RWPE1 (cell line): ENCODE measurements around the gene TBXAS1.

Source experiments
- CTCF ChIA-PET: fragments of 350-600 bp; sonication (Branson Sonifier 250); formaldehyde crosslinking; extraction: SDS; loops from one replicate; lab custom pipeline; 2021; lab: Yijun Ruan, JAX
- POLR2A ChIA-PET: fragments of 400-600 bp; formaldehyde crosslinking; extraction: SDS; loops from one replicate; lab custom pipeline; 2020; ENCODE audit warnings: antibody characterized with exemption; ENCODE audit not compliant: low non-redundant PET; lab: Yijun Ruan, JAX
- DNase-seq: peaks from one replicate; pipeline ENCODE4 v3.0.0; 2012; ENCODE audit warnings: low spot score
- H3K27ac ChIP-seq: fragments of 450-650 bp; 2 replicates; pipeline ENCODE4 v1.5.1; 2017
- TF ChIP-seq, protein P1 (sequence below): fragments of 450-650 bp; conservative IDR thresholded peaks from 2 replicates; pipeline ENCODE4 v1.5.1; 2017; ENCODE audit warnings: low read depth, mild to moderate bottlenecking

Gene TBXAS1

GRCh38 chr7:140054751-140055150 is 225.7 kb downstream of the TBXAS1 start:
- ChIA-PET POLR2A (no interaction called here), CTCF (no interaction called here)
- TF ChIP-seq, protein P1, sequence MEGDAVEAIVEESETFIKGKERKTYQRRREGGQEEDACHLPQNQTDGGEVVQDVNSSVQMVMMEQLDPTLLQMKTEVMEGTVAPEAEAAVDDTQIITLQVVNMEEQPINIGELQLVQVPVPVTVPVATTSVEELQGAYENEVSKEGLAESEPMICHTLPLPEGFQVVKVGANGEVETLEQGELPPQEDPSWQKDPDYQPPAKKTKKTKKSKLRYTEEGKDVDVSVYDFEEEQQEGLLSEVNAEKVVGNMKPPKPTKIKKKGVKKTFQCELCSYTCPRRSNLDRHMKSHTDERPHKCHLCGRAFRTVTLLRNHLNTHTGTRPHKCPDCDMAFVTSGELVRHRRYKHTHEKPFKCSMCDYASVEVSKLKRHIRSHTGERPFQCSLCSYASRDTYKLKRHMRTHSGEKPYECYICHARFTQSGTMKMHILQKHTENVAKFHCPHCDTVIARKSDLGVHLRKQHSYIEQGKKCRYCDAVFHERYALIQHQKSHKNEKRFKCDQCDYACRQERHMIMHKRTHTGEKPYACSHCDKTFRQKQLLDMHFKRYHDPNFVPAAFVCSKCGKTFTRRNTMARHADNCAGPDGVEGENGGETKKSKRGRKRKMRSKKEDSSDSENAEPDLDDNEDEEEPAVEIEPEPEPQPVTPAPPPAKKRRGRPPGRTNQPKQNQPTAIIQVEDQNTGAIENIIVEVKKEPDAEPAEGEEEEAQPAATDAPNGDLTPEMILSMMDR = no peak
- H3K27ac ChIP-seq = no peak overlapping the region
- no peak for DNase-seq

- POLR2A ChIA-PET = no interaction called here
- TF ChIP-seq, protein P1 = no peak
- no peak for DNase-seq
- CTCF ChIA-PET = interaction anchor here (0.7 kb wide), 1 partner anchor 50 kb away, joined by 4 read pairs; no protein-coding TSS in a partner anchor
- no peak overlapping the region for H3K27ac ChIP-seq
Measured at GRCh38 chr7:140055833-140056232, 226.8 kb downstream of the TBXAS1 start.

DNA sequence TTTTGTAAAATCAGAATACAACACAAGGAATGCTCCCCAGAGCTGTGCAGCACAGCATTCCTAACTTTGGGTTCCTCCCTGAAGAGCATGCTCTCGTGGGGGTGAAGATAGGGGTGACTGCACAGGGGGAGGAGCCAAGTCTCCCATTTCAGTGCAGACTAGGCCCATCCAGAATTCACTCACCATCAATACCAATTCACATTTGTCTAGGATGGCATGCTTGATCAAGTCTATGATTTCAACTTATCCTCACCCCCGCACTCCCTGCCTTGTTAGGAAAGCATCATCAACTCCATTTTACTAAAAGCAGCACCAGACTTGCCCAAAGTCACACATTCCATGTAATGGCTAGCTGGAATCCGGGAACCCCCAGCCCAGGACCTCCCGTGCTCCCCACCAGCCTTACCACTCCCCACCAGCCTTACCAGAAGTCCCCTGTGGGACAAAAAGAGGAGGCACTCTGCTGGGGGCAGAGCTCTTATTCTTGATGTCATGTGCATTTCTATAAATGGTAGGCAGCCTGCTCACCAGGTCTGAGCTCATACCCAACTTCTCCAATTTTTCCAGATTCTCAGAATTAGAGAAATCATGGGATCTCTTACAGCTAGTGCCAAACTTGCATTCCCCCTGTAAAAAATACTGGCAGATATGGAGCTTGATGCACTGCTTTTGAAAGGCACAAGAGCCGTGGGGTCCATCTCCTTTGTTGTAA is 227.5 kb downstream of the TBXAS1 start:
- TF ChIP-seq, protein P1 = no peak
- DNase-seq = no peak
- ChIA-PET CTCF (interaction anchor here (0.7 kb wide), 1 partner anchor 690 kb away, joined by 3 read pairs; no protein-coding TSS in a partner anchor), POLR2A (no interaction called here)
- no peak overlapping the region for H3K27ac ChIP-seq

DNA sequence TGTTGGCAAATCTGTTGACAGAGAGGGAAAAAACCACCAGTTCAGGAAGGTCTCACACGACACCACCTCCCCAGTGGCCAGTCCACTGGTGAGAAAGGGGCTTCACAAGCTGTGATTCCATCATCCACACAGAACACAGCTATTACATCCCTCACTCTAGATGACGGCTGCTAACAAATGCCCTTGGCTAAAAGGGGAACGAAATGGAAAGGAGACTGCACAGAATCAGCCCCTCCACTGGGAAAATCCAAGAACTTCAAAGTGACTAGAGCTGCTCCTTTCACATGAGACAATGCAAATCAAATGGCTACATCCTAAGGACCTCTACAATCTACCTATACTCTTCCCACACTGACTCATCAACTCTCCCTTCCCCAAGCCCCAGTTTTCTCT is 228.1 kb downstream of the TBXAS1 start:
- DNase-seq = no peak
- ChIA-PET CTCF (interaction anchor here (0.7 kb wide), 1 partner anchor 691 kb away, joined by 3 read pairs; no protein-coding TSS in a partner anchor), POLR2A (no interaction called here)
- TF ChIP-seq, protein P1 = no peak
- H3K27ac ChIP-seq = no peak overlapping the region

DNA sequence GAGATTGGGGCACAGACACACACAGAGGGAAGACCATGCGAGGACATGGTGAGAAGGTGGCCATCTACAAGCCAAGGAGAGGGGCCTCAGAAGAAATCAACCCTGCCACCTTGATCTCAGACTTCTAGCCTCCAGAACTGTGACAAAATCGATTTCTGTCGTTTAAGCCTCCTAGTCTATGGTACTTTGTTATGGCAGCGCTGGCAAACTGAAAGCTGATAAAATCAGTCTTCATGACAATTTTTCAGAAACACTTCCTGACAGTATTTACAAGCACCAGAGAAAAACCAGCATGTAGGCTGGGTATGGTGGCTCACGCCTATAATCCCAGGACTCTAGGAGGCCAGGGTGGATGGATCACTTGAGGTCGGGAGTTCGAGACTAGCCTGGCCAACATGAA is 229.5 kb downstream of the TBXAS1 start:
- ChIA-PET CTCF (no interaction called here), POLR2A (no interaction called here)
- H3K27ac ChIP-seq = peak overlapping the region; percentile 77; the same call in 1 of the 2 replicates
- DNase-seq = no peak
- TF ChIP-seq, protein P1 = no peak

DNA sequence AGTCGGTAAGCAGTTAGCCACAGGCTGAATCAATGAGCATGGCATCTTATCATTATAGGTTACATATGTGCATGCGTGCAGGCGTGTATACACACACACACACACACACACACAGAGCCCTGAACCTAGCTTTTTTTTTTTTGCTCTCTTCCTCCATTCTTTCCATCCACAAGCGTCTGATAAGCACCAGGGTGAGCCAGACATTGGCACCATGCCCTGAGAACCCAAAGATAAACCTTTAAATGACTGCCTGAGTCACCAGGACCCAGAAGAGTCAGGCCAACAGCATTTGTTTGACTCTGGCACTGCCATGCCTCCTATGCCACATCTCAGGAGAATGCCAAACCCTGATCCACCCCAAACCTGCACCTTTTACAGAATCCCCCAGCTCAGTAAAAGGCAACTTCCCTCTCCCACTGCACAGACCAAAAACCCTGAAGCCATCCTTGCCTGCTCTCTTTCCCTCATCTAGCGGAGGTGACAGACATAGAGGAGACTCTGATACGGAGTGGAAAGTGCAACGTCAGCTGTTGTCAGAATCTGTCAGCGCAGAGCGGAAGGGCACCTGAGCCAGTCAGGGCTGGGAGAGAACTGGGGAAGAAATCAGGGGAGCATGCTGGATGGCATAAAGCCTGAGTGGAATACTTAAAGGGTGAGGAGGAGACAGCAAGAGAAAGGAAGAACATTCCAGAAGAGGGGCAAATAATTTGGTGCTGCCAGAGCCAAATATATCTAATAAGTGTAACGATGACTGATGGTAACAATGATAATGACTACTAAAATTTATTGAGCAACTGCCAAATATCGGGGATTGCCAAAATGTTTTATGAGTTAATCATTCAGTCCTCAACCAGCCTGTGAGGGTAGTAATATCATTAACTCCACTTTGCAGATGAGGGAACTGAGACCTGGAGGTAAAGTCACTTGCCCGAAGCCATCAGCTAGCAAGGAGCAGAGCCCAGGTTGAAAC is 230.5 kb downstream of the TBXAS1 start:
- POLR2A ChIA-PET = no interaction called here
- CTCF ChIA-PET = interaction anchor here (0.8 kb wide), 1 partner anchor 17 kb away, joined by 4 read pairs; no protein-coding TSS in a partner anchor
- peak; percentile 74 for DNase-seq
- TF ChIP-seq, protein P1 = no peak
- H3K27ac ChIP-seq = peak overlapping the region; percentile 77
